ENCODE measurements around the gene PODNL1.
"Not testable (repeated sequence)": the region's sequence is repeated elsewhere in the genome, so short reads cannot be mapped to it uniquely, and the experiment has no call there.

Gene PODNL1

GRCh38 chr19:13973479-13973878 is 35.3 kb upstream of the PODNL1 start:
- FAIRE-seq, result not testable (repeated sequence)

GRCh38 chr19:13972368-13973155 is 34.3 kb upstream of the PODNL1 start:
- FAIRE-seq, result no peak

- FAIRE-seq, result not testable (repeated sequence)
These were observed 33.7 kb upstream of the PODNL1 start for GRCh38 chr19:13971868-13972267.

GRCh38 chr19:13969897-13970296 is 31.7 kb upstream of the PODNL1 start:
- FAIRE-seq, result no peak

- FAIRE-seq, result no peak
These were observed 30.8 kb upstream of the PODNL1 start for GRCh38 chr19:13968999-13969398.

- FAIRE-seq, result no peak
These were observed 30.2 kb upstream of the PODNL1 start for GRCh38 chr19:13968383-13968935.

- FAIRE-seq, result not testable (repeated sequence)
These were observed 29.0 kb upstream of the PODNL1 start for GRCh38 chr19:13967206-13967605.

- FAIRE-seq, result no peak
These were observed 28.5 kb upstream of the PODNL1 start for GRCh38 chr19:13966684-13967128.

- no peak for FAIRE-seq
These were observed 27.9 kb upstream of the PODNL1 start for GRCh38 chr19:13965926-13966683.

- FAIRE-seq, result no peak
These were observed 27.2 kb upstream of the PODNL1 start for GRCh38 chr19:13965377-13965896.

- no peak for FAIRE-seq
These were observed 26.6 kb upstream of the PODNL1 start for GRCh38 chr19:13964776-13965175.

GRCh38 chr19:13963603-13964105 is 25.4 kb upstream of the PODNL1 start:
- no peak for FAIRE-seq

GRCh38 chr19:13962699-13963602 is 24.7 kb upstream of the PODNL1 start:
- FAIRE-seq, result no peak

GRCh38 chr19:13961826-13962698 is 23.8 kb upstream of the PODNL1 start:
- no peak for FAIRE-seq

GRCh38 chr19:13960863-13961784 is 22.9 kb upstream of the PODNL1 start:
- FAIRE-seq, result no peak

- no peak for FAIRE-seq
These were observed 22.0 kb upstream of the PODNL1 start for GRCh38 chr19:13959962-13960862.

- FAIRE-seq, result no peak
These were observed 21.1 kb upstream of the PODNL1 start for GRCh38 chr19:13959141-13959961.

GRCh38 chr19:13958043-13958442 is 19.8 kb upstream of the PODNL1 start:
- FAIRE-seq, result no peak
